ENCODE measurements around the gene SESN2. TPM values are rescaled to one million over a fixed set of nuclear protein-coding genes. Genes with fewer than 3 reads are reported as not detected.
"Not testable (repeated sequence)": the region's sequence is repeated elsewhere in the genome, so short reads cannot be mapped to it uniquely, and the experiment has no call there.

The SESN2 gene
- polyA plus RNA-seq, 6 donors from 2014 or later = 1.6 to 4.5 (median 3.2) TPM

GRCh38 chr1:28308750-28309149 lies 49.4 kb downstream of the SESN2 start:
- ATAC-seq (ENCODE audit: low read depth in 2 of 2) = no peak
- H3K27ac Mint-ChIP-seq = no peak overlapping the region
- no peak for DNase-seq
- no peaks in the 10 kb centered on the region for H3K27me3 Mint-ChIP-seq
- peaks cover 0 to 2% (median 0%) of the 10 kb centered on the region in 7 donors for H3K9me3 Mint-ChIP-seq
- H3K4me1 Mint-ChIP-seq = no peaks in the 10 kb centered on the region
- no peak overlapping the region for H3K4me3 Mint-ChIP-seq
- no peaks in the 10 kb centered on the region for H3K36me3 Mint-ChIP-seq

- no peaks in the 10 kb centered on the region for H3K36me3 Mint-ChIP-seq
- H3K4me3 Mint-ChIP-seq = no peak overlapping the region
- DNase-seq (no peak), ATAC-seq (ENCODE audit: low read depth in 2 of 2) (no peak)
- H3K9me3 Mint-ChIP-seq = peaks cover 0 to 2% (median 0%) of the 10 kb centered on the region in 7 donors
- H3K27me3 Mint-ChIP-seq = no peaks in the 10 kb centered on the region
- H3K27ac Mint-ChIP-seq = no peak overlapping the region
- H3K4me1 Mint-ChIP-seq = no peaks in the 10 kb centered on the region
Observed at GRCh38 chr1:28309702-28310101, 50.4 kb downstream of the SESN2 start.

- no peak for DNase-seq
- ATAC-seq (ENCODE audit: low read depth in 2 of 2) = no peak
- Mint-ChIP-seq H3K36me3 (no peaks in the 10 kb centered on the region), H3K4me1 (peaks cover 0 to 2% (median 0%) of the 10 kb centered on the region in 3 donors), H3K9me3 (no peaks in the 10 kb centered on the region), H3K27ac (peak overlapping the region in 2 of 6 donors; percentile 54 to 84), H3K4me3 (no peak overlapping the region), H3K27me3 (no peaks in the 10 kb centered on the region)
Observed at GRCh38 chr1:28313702-28314546, 54.6 kb downstream of the SESN2 start.

- peak overlapping the region in 1 of 6 donors; percentile 54 for H3K27ac Mint-ChIP-seq
Observed at GRCh38 chr1:28314547-28314941, 55.2 kb downstream of the SESN2 start.

GRCh38 chr1:28317014-28317413 lies 57.7 kb downstream of the SESN2 start:
- no peak for DNase-seq
- Mint-ChIP-seq H3K4me1 (peaks cover 0 to 2% (median 0%) of the 10 kb centered on the region in 3 donors), H3K27me3 (no peaks in the 10 kb centered on the region), H3K4me3 (no peak overlapping the region), H3K27ac (no peak overlapping the region), H3K9me3 (no peaks in the 10 kb centered on the region), H3K36me3 (no peaks in the 10 kb centered on the region)
- no peak for ATAC-seq (ENCODE audit: low read depth in 2 of 2)

More at GRCh38 chr1:28314547-28314941, 55.2 kb downstream of the SESN2 start:
- no peak overlapping the region for H3K4me3 Mint-ChIP-seq
- DNase-seq (no peak), ATAC-seq (ENCODE audit: low read depth in 2 of 2) (no peak)
- no peaks in the 10 kb centered on the region for H3K27me3 Mint-ChIP-seq
- peaks cover 0 to 2% (median 0%) of the 10 kb centered on the region in 3 donors for H3K4me1 Mint-ChIP-seq
- H3K9me3 Mint-ChIP-seq = no peaks in the 10 kb centered on the region
- H3K36me3 Mint-ChIP-seq = no peaks in the 10 kb centered on the region

GRCh38 chr1:28322194-28322593 lies 62.9 kb downstream of the SESN2 start:
- Mint-ChIP-seq H3K4me3 (no peak overlapping the region), H3K27ac (no peak overlapping the region), H3K9me3 (peaks cover 0 to 4% (median 0%) of the 10 kb centered on the region in 7 donors), H3K4me1 (peaks cover 11 to 14% (median 13%) of the 10 kb centered on the region in 3 donors), H3K36me3 (no peaks in the 10 kb centered on the region), H3K27me3 (no peaks in the 10 kb centered on the region)
- ATAC-seq (ENCODE audit: low read depth in 2 of 2) (no peak), DNase-seq (no peak)

- Mint-ChIP-seq H3K4me3 (no peak overlapping the region), H3K36me3 (no peaks in the 10 kb centered on the region), H3K27ac (peak overlapping the region in 2 of 6 donors; percentile 43 to 55), H3K4me1 (peaks cover 20 to 30% (median 26%) of the 10 kb centered on the region in 3 donors), H3K9me3 (peaks cover 0 to 4% (median 3%) of the 10 kb centered on the region in 7 donors), H3K27me3 (no peaks in the 10 kb centered on the region)
- ATAC-seq (ENCODE audit: low read depth in 2 of 2) = no peak
- DNase-seq = no peak
Observed at GRCh38 chr1:28323720-28324119, 64.4 kb downstream of the SESN2 start.

- Mint-ChIP-seq H3K27me3 (no peaks in the 10 kb centered on the region), H3K9me3 (peaks cover 0 to 7% (median 3%) of the 10 kb centered on the region in 7 donors), H3K27ac (peak overlapping the region in 4 of 6 donors; percentile 78 to 99 (median 95)), H3K4me1 (peaks cover 27 to 46% (median 45%) of the 10 kb centered on the region in 3 donors), H3K4me3 (peak overlapping the region in 6 of 8 donors; percentile 72 to 98 (median 98)), H3K36me3 (no peaks in the 10 kb centered on the region)
- peak; percentile 23 for DNase-seq
- no peak for ATAC-seq (ENCODE audit: low read depth in 2 of 2)
Observed at GRCh38 chr1:28326515-28326914, 67.2 kb downstream of the SESN2 start.

- peaks cover 0 to 7% (median 3%) of the 10 kb centered on the region in 7 donors for H3K9me3 Mint-ChIP-seq
- DNase-seq (no peak), ATAC-seq (ENCODE audit: low read depth in 2 of 2) (no peak)
- H3K36me3 Mint-ChIP-seq = no peaks in the 10 kb centered on the region
- H3K4me1 Mint-ChIP-seq = peaks cover 27 to 49% (median 45%) of the 10 kb centered on the region in 3 donors
- peak overlapping the region; percentile 91 to 99 (median 98) for H3K4me3 Mint-ChIP-seq
- H3K27ac Mint-ChIP-seq = peak overlapping the region; percentile 78 to 100 (median 99)
- H3K27me3 Mint-ChIP-seq = no peaks in the 10 kb centered on the region
Observed at GRCh38 chr1:28326984-28327383, 67.7 kb downstream of the SESN2 start.

GRCh38 chr1:28327431-28327830 lies 68.1 kb downstream of the SESN2 start:
- H3K36me3 Mint-ChIP-seq, H3K9me3 Mint-ChIP-seq, H3K27me3 Mint-ChIP-seq: not testable (repeated sequence)
- H3K4me1 Mint-ChIP-seq = peaks cover 29 to 52% (median 48%) of the 10 kb centered on the region in 3 donors
- peak overlapping the region; percentile 78 to 100 (median 99) for H3K27ac Mint-ChIP-seq
- ATAC-seq (ENCODE audit: low read depth in 2 of 2) (peak; percentile 30 to 35), DNase-seq (peak; percentile 59)
- H3K4me3 Mint-ChIP-seq = peak overlapping the region; percentile 91 to 99 (median 98)

- ATAC-seq (ENCODE audit: low read depth in 2 of 2) (no peak), DNase-seq (no peak)
- peaks cover 37 to 60% (median 57%) of the 10 kb centered on the region in 3 donors for H3K4me1 Mint-ChIP-seq
- peaks cover 0 to 7% (median 3%) of the 10 kb centered on the region in 7 donors for H3K9me3 Mint-ChIP-seq
- H3K36me3 Mint-ChIP-seq = peaks cover 8 to 12% of the 10 kb centered on the region in 2 donors
- H3K27me3 Mint-ChIP-seq = no peaks in the 10 kb centered on the region
- peak overlapping the region; percentile 91 to 99 (median 98) for H3K4me3 Mint-ChIP-seq
- peak overlapping the region; percentile 99 to 100 (median 99) for H3K27ac Mint-ChIP-seq
Observed at GRCh38 chr1:28328228-28328648, 68.9 kb downstream of the SESN2 start.

GRCh38 chr1:28329395-28330153 lies 70.3 kb downstream of the SESN2 start:
- DNase-seq = no peak
- peak; percentile 16 to 31 for ATAC-seq (ENCODE audit: low read depth in 2 of 2)
- Mint-ChIP-seq H3K4me3 (peak overlapping the region; percentile 91 to 99 (median 98)), H3K27me3 (no peaks in the 10 kb centered on the region), H3K36me3 (peaks cover 9 to 15% of the 10 kb centered on the region in 2 donors), H3K27ac (peak overlapping the region; percentile 99 to 100 (median 99)), H3K4me1 (peaks cover 34 to 65% (median 55%) of the 10 kb centered on the region in 3 donors), H3K9me3 (peaks cover 0 to 7% (median 3%) of the 10 kb centered on the region in 7 donors)
